Lower lobe of right lung (tissue), 2 donors: ENCODE measurements around the gene TOE1. TPM values are rescaled to one million over a fixed set of nuclear protein-coding genes. Genes with fewer than 3 reads are reported as not detected.
A peak's percentile ranks its signal among the peaks of the same experiment; 100 is the strongest.
"Not testable (repeated sequence)": the region's sequence is repeated elsewhere in the genome, so short reads cannot be mapped to it uniquely, and the experiment has no call there.

Source experiments
- ATAC-seq, 2 donors: fragments of 200-7000 bp; cut with Tn5 transposase; one replicate each; pipeline ENCODE4 v1.9.1; 2020 to 2022; ENCODE audit warnings: mild to moderate bottlenecking in 2 of 2, moderate library complexity in 2 of 2
- DNase-seq: peaks from one replicate; pipeline ENCODE4 v3.0.0-alpha.2; 2020
- H3K27ac ChIP-seq: fragments of 200-600 bp; one replicate; pipeline ENCODE4 v1.8.0; 2022
- H3K27me3 ChIP-seq: fragments of 200-600 bp; one replicate; pipeline ENCODE4 v1.8.0; 2022; ENCODE audit warnings: low read depth
- H3K36me3 ChIP-seq: fragments of 200-600 bp; one replicate; pipeline ENCODE4 v1.8.0; 2022; ENCODE audit warnings: mild to moderate bottlenecking
- H3K4me1 ChIP-seq: fragments of 200-600 bp; one replicate; pipeline ENCODE4 v1.8.0; 2022
- H3K4me3 ChIP-seq: fragments of 200-600 bp; one replicate; pipeline ENCODE4 v1.8.0; 2022; ENCODE audit warnings: mild to moderate bottlenecking
- H3K9me3 ChIP-seq: fragments of 200-600 bp; one replicate; pipeline ENCODE4 v1.8.0; 2022
- CTCF ChIP-seq: fragments of 200-600 bp; IDR thresholded peaks from one replicate; pipeline ENCODE4 v1.8.0; 2022; ENCODE audit warnings: antibody characterized with exemption, mild to moderate bottlenecking
- intact Hi-C: fragments of 100-400 bp; cut with DNase I; formaldehyde crosslinking; loops from one replicate; pipeline ENCODE4 v1.11.0; 2022
- long read RNA-seq: library from polyadenylated mRNA; unstranded; transcript quantifications from one replicate; pipeline ENCODE4 v2.0.0, GENCODE V29; 2021
- total RNA-seq: library from RNA; stranded (reverse); fragmentation: NEBNext Ultra II Directional; extraction: Animal tissue kit (Norgen Biotek cat#: 25700); gene quantifications from one replicate; pipeline ENCODE4 v1.2.1, GENCODE V29; 2021
- donor health status: DM: no; HTN: yes; CAD: no; lungs with severe emphysema.

The TOE1 gene
- 11.5 TPM for total RNA-seq
- long read RNA-seq, transcript TOE1-201 (8 exons, 2,389 nt) = major isoform, 7 of 15 reads
- long read RNA-seq, partial matches to known transcripts = 2 of 15 reads
- long read RNA-seq, other reads (novel, unspliced or antisense) = 6 of 15 reads

DNA sequence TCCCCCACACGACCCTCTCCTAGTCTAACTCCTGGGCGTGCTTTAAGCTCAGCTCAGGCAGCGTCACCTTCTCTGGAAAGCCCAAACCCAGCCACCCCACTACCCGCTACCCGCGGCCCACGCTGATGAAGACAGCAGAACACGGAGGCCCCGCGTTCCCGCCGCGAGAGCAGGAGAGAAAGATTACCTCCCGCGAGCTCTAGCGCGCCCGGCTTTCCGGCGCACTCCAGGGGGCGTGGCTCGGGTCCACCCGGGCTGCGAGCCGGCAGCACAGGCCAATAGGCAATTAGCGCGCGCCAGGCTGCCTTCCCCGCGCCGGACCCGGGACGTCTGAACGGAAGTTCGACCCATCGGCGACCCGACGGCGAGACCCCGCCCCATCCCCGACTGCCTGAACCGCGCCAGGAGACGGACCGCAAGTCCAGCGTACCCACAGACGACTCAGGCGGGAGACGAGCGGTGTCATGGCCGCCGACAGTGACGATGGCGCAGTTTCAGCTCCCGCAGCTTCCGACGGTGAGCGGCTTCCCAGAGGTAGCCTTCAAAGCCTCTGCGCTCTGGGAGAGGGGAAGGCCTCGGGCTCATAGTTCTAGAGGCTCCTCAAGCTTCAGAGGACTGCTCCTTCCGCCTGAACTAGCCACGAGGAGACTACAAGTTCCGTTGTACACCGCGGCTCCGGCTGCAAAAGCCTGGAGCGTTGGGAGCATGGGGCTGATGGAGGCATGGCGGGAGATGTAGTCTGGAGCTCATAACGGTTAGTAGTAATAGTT is at the start of gene TOE1, which contains the start of gene MUTYH:
Gene TOE1 (plus strand): TSS at position 382 of the 770 bp plus-strand sequence. CDS start 83 bp downstream, at position 465.
Gene MUTYH (minus strand): TSS at position 652 of the 770 bp plus-strand sequence. CDS start 5,935 bp downstream, outside the sequence.
- H3K4me3 ChIP-seq = peak within 1 kb of the TSS; percentile 92
- H3K27me3 ChIP-seq = no peaks in the 10 kb centered on the region
- peak within 1 kb of the TSS; percentile 99 for H3K27ac ChIP-seq
- TF ChIP-seq CTCF = no peak
- ATAC-seq (peak; percentile 97 to 98), DNase-seq (peak; percentile 97)
- peaks cover 37% of the 10 kb centered on the region for H3K36me3 ChIP-seq
- peaks cover 34% of the 10 kb centered on the region for H3K4me1 ChIP-seq
- intact Hi-C loops = no loop called here
- H3K9me3 ChIP-seq = no peaks in the 10 kb centered on the region

DNA sequence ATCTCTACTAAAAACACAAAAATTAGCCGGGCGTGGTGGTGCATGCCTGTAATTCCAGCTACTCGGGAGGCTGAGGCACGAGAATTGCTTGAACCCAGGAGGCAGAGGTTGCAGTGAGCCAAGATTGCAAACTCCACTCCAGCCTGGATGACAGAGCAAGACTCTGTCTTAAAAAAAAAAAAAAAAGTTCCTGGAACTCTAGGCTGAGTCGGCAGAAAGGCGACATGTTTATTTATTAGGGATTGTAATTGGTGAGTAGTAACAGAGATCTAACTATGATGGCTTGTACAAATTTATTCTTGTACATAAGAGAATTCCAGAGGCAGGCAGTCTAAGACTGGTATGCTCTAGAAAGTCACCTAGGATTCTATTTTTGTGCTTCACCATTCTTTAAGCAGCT is 49.0 kb upstream of the TOE1 start:
- ATAC-seq, intact Hi-C loops, H3K4me3 ChIP-seq, H3K27me3 ChIP-seq, H3K9me3 ChIP-seq, H3K36me3 ChIP-seq, DNase-seq, H3K4me1 ChIP-seq, H3K27ac ChIP-seq: not testable (repeated sequence)

- Histone ChIP-seq H3K4me3 (no peak overlapping the region), H3K9me3 (no peaks in the 10 kb centered on the region), H3K27ac (no peak overlapping the region), H3K27me3 (no peaks in the 10 kb centered on the region), H3K4me1 (no peaks in the 10 kb centered on the region), H3K36me3 (no peaks in the 10 kb centered on the region)
- no peak for DNase-seq
- ATAC-seq = no peak
- intact Hi-C loops = no loop called here
- TF ChIP-seq CTCF = no peak
These were observed 48.3 kb upstream of the TOE1 start for GRCh38 chr1:45291716-45292115.

- Histone ChIP-seq H3K27me3 (no peaks in the 10 kb centered on the region), H3K4me3 (no peak overlapping the region), H3K9me3 (no peaks in the 10 kb centered on the region), H3K4me1 (peaks cover 2% of the 10 kb centered on the region), H3K36me3 (no peaks in the 10 kb centered on the region), H3K27ac (no peak overlapping the region)
- intact Hi-C loops = no loop called here
- TF ChIP-seq CTCF = no peak
- ATAC-seq = no peak
- no peak for DNase-seq
These were observed 42.2 kb upstream of the TOE1 start for GRCh38 chr1:45297666-45298356.

DNA sequence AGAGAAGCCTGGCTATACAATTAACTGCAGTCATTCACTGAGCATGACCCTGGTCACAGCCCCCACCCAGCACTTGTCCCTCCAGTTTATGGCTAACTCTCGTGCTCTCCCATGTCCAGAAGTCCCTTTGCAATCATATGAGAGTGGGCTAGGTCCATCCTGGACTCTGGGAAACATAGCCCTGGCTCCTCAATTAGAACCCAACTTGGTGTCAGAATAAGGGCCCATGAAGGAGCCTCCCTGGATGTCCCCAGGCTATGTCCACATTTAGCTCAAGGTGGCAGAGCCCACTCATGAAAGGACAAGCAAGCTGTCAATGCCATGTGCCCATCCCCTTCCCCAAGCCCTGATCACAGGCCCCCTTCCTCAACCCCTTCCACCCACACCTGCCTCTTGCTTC is 40.7 kb upstream of the TOE1 start:
- H3K9me3 ChIP-seq = no peaks in the 10 kb centered on the region
- H3K27me3 ChIP-seq = no peaks in the 10 kb centered on the region
- DNase-seq = no peak
- ATAC-seq = no peak
- no peak overlapping the region for H3K4me3 ChIP-seq
- intact Hi-C loops = no loop called here
- H3K27ac ChIP-seq = no peak overlapping the region
- no peak for TF ChIP-seq CTCF
- no peaks in the 10 kb centered on the region for H3K36me3 ChIP-seq
- peaks cover 7% of the 10 kb centered on the region for H3K4me1 ChIP-seq
